NCI-H1105 (cell line): ENCODE measurements around the gene SSTR5.
"Not testable (repeated sequence)": the region's sequence is repeated elsewhere in the genome, so short reads cannot be mapped to it uniquely, and the experiment has no call there.

Experiments used
- DNase-seq: peaks from one replicate; lab custom pipeline; 2025; lab: John Stamatoyannopoulos, UW

SSTR5 gene

DNA sequence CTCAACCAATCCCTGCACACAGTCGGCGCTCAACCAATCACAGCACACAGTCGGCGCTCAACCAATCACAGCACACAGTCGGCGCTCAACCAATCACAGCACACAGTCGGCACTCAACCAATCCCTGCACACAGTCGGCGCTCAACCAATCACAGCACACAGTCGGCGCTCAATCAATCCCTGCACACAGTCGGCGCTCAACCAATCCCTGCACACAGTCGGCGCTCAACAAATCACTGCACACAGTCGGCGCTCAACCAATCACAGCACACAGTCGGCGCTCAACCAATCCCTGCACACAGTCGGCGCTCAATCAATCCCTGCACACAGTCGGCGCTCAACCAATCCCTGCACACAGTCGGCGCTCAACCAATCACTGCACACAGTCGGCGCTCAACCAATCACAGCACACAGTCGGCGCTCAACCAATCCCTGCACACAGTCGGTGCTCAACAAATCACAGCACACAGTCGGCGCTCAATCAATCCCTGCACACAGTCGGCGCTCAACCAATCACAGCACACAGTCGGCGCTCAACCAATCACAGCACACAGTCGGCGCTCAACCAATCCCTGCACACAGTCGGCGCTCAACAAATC lies 20.2 kb downstream of the SSTR5 start:
- DNase-seq, result not testable (repeated sequence)

DNA sequence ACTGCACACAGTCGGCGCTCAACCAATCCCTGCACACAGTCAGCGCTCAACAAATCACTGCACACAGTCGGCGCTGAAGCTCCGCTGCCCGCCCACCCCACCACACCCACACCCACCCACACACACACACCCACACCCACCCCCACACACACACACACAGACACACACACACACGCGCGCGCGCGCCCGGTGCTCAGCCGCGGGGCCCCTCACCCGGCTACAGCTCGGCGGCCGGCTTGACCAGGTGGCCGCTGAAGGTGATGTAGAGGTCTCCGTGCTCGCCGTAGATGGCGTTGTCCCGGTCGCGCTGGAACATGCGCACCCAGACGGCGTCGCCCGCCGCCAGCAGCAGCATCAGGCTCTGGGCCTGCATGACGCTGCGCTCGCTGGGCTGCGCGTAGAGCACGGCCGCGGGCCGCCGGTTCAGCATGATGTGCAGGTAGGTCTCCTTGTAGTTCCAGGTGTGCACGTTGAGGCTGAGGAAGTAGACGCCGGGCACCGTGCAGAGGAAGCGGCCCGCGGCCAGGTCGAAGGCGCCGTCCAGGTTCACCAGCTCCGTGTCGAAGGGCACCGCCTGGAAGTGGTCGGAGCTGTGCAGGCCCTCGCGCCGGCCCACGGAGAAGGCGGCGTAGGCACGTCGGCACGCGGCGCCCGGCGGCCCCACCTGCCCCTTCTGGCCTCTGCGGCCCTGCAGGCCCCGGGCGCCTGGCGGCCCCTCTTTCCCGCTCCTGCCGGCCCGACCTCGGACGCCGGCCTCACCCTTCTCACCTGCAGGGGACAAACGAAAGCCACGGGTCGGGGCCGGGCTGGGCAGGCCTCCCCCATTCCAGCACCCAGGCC lies 21.0 kb downstream of the SSTR5 start:
- DNase-seq, result no peak

DNA sequence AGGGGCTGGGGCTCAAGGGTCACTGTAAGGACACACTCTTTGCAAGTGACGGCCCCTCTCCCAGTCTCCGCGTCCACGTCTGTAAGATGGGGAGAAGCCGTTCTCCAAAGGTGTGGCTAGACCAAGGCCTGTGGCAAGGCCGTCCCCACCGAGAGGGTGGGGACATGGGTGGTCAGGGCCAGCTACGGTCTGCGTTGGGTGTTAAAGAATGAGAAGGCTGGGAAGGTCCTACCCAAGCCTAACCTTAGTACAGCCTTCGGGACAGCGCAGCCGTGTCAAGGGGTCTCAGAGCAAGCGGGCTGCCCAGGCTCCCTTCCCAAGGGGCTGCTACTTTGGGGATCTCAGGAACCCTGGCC lies 21.6 kb downstream of the SSTR5 start:
- DNase-seq, result no peak

DNA sequence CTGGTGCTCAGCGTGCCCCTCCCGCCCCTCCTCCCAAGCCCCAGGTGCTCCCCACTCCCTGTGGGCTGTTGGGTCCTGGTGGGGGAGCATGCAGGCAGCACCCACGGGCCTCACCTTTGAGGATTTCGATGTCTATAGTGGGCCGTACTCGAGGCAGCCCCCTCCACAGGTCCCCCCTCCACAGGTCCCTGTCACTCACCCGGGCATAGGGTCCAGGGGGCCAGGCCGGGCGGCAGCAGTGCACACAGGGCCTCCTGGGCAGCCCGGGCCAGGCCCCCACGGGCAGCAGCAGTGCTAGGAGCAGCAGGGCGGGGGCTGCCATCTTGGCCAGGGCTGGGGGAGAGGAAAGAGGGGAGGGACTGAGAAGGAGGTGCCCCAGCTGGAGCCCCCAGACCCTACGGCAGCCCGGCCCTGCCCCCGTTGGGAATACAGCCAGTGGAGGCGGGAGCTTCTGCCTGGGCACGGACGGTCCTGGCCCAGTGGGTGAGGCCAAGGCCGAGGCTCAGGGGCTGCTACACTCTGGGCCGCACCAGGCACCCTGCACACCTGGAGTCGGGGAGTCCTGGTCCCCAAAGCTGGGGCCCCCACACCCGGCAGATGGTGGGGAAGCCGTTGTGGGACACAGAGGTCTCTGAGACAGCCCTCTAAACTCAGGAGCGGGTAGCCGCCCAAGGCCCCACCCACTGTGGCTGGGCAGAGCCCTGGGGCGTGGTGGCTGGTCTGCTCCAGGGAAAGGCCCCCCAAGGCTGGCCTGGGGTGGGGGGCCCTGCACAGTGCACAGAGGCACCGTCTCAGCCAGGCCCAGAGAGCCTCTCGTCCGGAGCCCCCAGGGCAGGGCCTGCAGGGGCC lies 22.3 kb downstream of the SSTR5 start:
- DNase-seq, result no peak

DNA sequence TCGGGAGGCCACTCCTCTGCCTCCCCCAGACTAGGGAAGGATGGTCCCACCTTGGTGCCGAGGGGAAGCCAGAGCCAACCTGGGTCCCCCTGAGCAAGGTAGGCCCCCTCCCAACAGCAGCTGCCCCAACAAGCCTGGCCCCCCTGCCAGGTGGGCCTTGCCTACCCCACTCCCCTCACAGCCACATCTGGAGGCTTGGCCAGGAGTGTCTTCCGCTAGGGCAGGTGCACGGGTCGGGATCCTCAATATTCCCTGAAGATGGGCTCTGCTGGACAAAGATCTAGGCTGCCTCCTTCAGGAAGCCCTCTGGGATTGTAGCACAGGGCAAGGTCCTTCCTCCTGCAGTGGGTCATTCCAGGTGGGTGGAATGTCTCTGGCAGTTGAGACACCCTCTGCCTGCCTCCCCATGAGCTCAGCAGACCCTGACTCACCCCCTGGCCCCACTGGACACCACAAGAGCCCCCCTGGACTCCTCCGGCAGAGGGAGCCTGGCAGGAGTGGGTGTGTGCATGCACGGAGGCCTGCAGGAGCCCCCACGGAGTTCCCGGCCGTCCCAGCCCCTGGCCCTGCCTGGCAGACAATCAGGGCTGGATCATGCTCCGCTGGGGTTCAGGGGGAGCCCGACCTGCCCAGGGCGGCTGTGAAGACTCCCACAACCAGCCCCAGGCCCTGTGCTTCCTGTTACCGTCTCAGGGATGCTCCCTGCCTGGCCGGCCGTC lies 23.1 kb downstream of the SSTR5 start:
- no peak for DNase-seq

DNA sequence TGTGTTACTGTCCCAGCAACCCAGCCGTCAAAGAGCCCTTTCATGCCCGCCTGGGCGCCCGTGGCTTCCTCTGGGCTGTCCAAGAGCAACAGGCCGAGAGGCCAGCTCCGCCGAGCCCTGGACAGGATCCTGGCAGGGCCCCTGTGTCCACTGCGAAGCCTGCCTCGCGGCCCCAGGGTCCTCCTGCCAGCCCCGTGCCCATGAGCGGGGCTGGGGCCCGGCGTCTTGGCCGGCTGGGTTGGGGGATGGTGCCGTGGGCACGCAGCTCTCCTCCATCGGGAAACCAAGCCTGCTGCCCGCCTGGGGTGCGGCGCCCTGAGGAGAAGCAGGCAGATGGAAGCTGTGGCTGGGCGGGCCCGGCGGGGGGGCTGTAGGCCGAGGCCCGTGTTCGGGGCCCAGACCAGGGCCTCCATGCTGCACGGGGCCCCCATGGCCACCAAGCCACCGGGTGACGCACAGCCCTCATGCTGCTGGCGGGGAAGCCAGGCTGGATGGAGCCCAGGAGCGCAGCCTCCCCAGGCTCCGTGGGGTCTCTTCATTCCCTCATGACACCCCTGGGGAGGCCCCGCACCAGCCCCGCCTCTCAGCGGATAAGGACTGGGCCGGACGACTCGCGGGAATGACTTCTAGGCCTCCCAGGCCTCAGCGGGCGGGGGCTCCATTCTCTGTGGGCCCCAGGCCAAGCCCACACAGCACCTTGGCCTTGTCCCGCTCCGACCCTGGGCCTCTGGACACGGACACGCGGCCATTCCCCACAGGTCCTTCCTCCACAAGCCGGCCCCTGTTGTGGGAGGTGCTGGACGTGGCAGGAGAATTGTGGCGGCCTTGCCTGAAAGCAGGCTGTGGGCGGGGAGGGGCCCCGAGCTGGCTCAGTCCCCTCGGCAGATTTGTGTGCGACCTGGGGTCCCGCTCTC lies 23.9 kb downstream of the SSTR5 start, which contains the start of gene C1QTNF8:
Gene C1QTNF8, minus strand, starts transcription at position 76 of the 914 bp plus-strand sequence. CDS start 1,322 bp downstream, outside the sequence.
- DNase-seq, result no peak

DNA sequence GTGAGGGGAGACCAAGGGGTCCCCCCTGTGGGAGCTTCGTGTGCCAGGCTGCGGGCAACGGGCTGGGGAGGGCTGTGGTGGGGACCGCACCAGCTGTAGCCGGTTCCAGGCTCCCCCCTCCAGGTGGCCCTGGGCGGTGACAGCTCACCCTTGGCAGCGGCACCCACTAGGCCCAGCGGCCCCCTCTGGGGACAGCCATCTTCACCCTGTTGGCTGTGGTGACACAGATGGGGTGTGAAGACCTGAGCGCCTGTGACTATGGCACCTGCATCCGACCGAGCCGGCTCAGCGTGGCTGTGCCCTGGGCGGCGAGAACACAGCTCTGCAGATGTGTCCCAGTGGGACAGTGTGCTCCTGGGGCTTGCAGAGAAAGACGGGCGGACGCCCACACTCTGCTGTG lies 24.6 kb downstream of the SSTR5 start:
- DNase-seq, result no peak

DNA sequence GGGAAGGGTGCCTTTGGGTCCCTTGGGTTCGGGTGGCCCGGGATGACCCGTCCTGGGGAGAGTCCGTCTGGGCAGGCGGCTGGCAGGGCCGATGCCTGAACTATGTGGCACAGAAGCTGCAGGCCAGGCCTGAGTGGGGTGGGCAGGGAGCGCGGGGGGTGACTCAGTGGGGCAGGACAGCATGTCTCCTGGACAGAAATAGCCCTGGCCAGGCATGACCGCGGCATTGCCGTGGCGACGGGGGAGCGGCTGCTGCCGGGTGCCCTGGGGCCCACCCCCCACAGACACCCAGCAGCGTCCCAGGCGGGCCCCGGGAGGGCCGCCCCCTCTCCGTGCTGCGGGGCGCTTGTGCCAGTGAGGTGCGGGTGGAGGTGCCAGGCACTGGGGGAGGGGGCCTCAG lies 25.3 kb downstream of the SSTR5 start:
- no peak for DNase-seq

DNA sequence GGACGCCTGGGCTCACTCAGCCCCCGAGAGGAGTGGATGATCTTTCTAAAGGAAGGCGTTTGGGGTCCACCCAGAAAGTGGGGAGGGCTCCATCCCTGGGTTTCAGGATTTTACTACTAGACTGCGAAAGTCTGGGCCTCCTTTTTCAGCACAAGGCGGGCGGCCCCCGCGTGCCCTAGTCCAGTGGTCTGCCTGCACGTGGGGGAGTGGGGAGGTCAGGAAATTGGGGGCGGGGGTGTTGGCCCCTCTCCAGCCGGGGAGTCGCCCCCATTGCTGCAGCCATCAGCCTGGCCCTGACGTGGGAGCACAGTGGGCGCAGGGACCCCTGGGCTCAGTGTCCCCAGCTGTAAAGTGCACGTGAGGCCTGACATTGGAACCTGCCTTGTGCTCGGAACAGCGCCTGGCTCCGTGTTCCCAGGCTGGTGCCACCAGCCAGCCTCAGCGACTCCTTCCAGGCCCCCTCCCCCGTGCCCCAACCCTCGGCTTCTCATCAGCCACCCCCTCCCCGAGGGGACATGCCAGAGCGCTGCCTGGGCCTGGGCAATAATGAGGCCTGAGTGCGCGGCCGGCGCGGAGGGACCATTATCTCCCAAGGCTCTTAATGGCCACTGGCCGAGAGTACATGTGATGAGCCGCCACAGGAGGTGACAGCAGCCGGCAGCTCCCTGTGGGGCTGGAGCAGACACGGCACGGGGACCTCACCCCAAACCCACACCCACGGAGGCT lies 25.9 kb downstream of the SSTR5 start:
- no peak for DNase-seq

DNA sequence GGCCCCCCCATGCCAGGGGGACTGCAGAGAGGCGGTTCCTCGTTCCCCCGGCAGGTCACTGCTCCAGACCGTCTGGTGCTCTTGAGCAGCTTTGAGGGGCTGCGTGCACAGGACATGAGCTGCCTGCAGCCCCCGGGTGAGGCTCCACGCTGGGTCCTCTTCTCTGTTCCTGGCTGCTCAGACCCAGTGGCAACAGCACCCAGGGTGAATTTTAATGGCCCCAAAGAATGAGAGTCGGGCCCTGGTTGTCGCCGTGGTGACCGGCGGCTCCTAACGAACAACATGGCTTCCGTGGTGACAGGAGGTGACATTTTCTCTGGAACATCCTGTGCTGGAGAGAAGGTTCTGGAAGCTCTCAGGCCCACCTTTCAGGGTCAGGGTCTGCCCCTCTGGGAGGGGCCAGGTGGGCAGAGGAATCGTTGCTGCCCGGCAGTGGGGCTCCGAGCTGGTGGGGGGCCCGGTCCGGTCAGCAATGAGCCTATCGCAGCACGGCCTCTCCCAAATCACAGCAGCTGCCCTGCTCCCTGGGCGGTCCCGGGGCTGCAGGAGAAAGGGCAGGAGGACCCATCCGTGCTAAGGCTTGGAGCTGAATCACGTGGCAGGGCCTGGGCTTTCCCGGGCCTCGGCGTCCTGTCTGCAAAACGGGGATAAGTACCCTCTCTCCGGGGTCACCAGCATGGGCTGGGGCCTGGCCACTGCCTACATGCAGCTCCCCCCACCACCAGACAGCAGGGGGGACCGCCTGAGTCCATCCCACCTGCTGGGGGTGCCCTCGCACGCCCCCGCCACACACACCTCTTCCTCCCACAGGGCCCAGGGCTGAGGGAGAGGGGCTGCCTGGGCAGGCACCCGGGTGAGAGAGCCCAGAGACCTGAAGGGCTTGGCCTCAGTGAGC lies 26.9 kb downstream of the SSTR5 start:
- no peak for DNase-seq

DNA sequence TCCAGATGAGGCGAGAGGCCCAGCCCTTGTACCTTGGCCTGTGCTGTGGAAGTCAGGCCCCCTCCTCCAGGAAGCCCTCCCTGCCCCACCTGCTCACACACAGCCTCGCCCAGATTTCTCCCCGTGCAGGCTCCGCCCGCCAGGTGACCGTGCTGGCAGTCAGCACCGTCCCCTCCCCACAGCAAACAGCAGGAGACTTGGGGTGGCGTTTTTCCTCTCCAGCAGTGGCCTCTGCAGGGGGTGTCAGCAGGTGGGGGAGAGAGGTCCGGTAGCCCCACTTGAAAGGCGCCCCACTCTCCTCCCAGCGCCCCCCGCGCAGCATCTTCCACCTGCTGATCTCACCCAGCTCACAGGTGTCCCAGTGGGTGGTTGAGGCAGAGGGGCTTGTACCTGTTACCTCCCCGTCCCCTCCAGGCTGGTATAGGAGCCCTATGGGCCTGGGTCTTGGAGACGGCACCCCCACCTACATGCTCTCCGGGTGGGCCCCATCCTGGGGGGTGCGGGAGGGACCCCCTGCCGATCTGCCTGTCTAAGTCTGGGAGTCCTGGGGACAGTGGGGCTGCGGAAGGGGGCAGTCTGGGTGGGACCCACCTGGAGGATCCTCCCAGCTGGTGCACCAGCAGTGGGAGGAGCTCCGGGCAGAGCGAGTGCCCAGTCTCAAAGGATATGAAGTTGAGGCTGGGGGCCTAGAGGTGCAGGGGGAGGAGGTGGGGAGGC lies 27.7 kb downstream of the SSTR5 start:
- DNase-seq, result no peak

DNA sequence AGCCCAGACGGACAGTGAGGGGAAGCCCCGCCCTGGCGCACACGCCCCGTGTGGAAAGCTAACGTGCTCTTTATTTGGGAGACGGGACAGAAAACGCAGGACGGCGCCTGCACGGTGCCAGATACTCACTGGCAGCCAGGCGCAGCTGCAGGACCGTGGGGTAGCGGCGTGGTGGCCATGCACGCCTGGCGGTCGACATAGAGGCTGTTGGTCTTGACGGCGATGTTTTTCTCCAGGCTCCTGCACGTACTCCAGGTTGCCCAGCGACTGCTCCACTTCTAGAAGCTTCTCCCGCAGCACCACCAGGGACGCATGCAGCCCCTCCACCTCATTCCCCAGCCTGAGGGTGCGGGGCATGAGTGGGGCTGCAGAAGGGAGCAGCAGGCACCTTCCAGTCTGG lies 28.6 kb downstream of the SSTR5 start:
- no peak for DNase-seq

DNA sequence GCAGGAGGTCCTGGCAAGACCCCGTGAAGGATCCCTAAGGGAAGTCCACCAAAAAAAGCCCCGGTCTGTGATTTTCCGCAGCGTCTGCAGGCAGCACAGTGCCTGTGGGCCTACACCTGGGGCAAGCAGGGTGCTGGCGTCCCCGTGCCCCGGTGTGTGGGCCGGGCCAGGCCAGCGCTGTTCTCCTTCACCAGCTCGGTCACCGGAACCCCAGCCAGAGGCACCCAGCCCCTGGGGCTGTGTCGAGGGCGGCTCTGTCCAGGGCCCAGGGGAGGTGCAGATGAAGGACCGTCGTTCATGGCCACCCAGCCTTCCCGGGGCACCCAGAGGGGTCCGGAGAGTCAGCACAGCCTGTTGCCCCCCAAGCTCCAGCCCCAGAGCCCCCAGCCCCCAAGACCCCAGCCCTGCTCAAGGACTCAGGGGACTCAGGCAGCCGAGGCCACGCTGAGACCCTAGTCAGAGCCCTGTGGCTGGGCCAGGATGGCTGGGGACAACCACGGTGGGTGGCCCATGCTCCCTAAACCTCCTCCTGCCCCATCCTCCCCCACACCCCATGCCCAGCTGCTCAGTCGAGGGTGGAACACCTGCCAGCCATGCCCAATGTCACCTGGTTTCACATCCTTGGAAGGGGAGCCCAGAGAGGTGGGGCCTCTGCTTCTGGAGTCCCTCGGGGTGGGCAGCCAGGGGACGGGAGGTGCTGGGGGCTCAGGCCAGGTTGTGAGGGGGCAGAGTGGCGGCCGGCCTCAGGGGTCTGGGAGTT lies 29.2 kb downstream of the SSTR5 start:
- DNase-seq, result no peak

DNA sequence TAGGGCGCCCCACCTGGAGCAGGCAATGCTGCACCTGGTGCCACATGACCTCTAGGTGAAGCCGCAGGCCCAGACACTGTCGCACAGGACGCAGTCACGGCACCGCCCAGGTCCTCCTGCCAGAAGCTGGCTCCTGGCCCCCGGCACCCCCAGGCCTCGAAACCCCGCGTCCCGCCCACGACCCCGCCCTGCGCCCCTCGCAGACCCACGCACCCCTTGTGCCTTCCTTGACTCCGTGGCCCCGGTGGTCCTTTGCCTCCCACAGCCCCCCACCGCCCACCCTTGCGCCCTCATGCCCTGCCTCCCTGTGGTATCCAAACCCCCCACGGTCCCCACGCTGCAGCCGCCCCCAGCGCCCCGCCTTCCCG lies 29.8 kb downstream of the SSTR5 start:
- DNase-seq, result no peak

DNA sequence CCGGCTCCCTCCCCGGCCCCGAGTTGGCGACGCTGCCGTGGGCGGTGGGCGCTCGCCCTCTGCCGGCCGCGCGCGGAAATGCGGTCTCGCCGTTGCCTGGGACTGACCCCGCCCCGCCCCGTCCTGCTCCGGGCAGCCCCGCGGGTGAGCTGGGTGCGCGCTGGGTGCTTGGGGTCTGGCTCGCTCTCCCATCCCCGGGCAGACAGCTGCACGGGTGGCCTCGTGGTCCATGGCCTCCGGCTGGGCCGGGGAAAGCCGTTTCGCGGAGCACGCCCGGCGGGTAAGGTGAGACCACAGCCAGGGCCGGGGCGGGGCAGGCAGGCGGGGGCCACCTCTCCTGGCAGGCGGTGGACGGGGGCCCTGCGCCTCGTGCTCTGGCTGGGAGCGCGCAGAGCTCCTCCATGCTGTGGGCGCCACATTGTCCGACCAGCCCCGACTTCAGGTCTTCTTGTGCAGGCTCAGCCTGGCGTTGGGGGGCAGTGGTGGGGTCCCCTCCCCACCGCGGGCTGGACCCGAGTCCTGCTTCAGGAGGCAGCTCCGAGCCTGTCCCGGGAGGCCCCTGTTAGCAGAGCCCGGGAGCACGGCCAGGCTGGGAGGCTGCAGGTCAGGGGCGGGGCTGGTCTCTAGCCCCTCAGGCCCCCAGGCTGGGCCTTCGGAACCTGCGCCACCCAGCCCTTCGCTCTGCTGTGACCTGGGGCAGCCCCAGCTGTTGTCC lies 30.5 kb downstream of the SSTR5 start:
- DNase-seq, result no peak

DNA sequence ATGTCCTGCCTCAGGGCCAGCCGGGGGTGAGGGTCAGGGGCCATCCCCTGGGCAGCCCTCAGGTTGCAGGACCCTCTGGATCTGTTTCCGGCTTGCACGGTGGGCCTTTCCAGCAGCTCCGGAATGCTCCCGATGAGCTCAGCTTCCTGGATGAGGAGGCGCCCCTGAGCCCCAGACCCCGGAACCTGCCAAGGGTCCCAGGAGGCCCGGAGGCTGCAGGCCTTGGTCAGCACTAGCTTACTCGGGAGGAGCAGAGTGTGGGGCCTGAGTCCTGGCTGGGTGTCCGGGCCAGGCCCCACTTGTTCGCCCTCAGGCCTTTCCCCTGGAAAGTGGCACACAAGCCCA lies 31.1 kb downstream of the SSTR5 start:
- DNase-seq, result no peak

DNA sequence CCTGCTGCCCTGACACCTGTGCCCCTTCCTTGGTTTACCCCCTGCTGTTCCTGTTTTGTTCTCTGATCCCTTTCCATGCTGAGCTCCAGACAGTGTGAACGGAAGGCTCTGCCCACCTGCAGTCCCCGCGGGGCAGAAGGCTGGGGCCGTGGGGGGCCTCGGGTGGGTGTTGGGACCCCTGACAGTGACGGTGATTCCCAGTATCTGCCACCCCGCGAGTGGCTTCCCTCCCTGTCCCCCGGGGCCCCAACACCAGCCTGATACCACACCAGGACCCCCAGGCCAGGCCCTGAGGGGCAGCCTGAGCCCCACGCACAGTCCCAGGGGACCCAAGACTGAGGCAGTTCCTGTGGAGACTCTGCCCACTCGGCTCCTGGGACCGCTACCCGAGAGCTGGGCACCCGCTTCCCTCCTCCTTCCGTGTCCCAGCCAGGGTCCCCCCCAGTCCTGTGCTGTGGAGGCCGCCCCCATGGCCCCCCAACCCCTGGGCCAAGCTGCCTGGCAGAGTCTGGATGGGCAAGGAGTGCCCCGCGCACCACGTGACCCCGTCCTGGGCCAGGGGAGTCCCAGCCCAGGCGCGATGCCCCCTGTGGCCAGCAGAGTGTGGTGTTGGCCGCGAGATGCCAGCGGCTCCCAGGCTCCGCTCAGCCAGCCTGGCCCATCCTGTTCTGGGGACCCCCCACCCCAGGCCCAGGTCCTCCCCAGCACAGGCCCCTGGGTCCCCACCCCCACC lies 33.5 kb downstream of the SSTR5 start:
- DNase-seq, result peak; percentile 22
